Osteoblast (primary cell): ENCODE data around the gene TTLL12. TPM values are rescaled to one million over a fixed set of nuclear protein-coding genes. Genes with fewer than 3 reads are reported as not detected.

Source experiments
- DNase-seq: peaks from one replicate; pipeline ENCODE4 v3.0.0; 2011; ENCODE audit warnings: low spot score, mixed read lengths; ENCODE audit not compliant: insufficient read length; ENCODE audit errors: missing footprints
- H2AFZ ChIP-seq: 2 replicates; pipeline ENCODE4 v1.6.0; 2011; ENCODE audit warnings: mild to moderate bottlenecking, low read length
- H3K27ac ChIP-seq: 2 replicates; pipeline ENCODE4 v1.5.1; 2011; ENCODE audit warnings: mild to moderate bottlenecking, low read depth, low read length, moderate library complexity
- H3K27me3 ChIP-seq: 2 replicates; pipeline ENCODE4 v1.6.0; 2012; ENCODE audit warnings: mild to moderate bottlenecking, control low read depth, inconsistent platforms, low read length, moderate library complexity; ENCODE audit not compliant: insufficient read depth
- H3K36me3 ChIP-seq: 2 replicates; pipeline ENCODE4 v1.5.1; 2011; ENCODE audit warnings: mild to moderate bottlenecking, low read length, control low read depth, moderate library complexity; ENCODE audit not compliant: insufficient read depth
- H3K4me1 ChIP-seq: 2 replicates; pipeline ENCODE4 v1.5.1; 2011; ENCODE audit warnings: mild to moderate bottlenecking, low read length, control low read depth, moderate library complexity; ENCODE audit not compliant: insufficient read depth
- H3K4me2 ChIP-seq: 2 replicates; pipeline ENCODE4 v1.6.0; 2011; ENCODE audit warnings: mild to moderate bottlenecking, low read length; ENCODE audit not compliant: insufficient read depth
- H3K4me3 ChIP-seq: fragments of 200-600 bp; sonication (generic); 3 replicates; pipeline ENCODE4 v1.5.1; 2012; ENCODE audit warnings: mild to moderate bottlenecking, low read length, inconsistent platforms; ENCODE audit not compliant: insufficient read depth
- H3K79me2 ChIP-seq: 2 replicates; pipeline ENCODE4 v1.6.0; 2012; ENCODE audit warnings: mild to moderate bottlenecking, low read length, control low read depth, inconsistent platforms; ENCODE audit not compliant: insufficient read depth
- H3K9me3 ChIP-seq: 2 replicates; pipeline ENCODE4 v1.5.1; 2011; ENCODE audit warnings: low read depth, low read length, control low read depth
- H4K20me1 ChIP-seq: 2 replicates; pipeline ENCODE4 v1.6.0; 2012; ENCODE audit warnings: mild to moderate bottlenecking, low read length, control low read depth; ENCODE audit not compliant: insufficient read depth
- total RNA-seq: library from RNA; depleted of rRNA; stranded (reverse); fragments of >200 nt; gene quantifications from 2 replicates; pipeline ENCODE4 v1.2.3, GENCODE V29; 2012
- TF ChIP-seq, protein P1 (sequence below): IDR thresholded peaks from 2 replicates; pipeline ENCODE4 v1.5.1; 2011; ENCODE audit warnings: mild to moderate bottlenecking, low read depth, low read length, moderate library complexity; ENCODE audit errors: extremely low read depth

TTLL12 gene
- total RNA-seq, 1 donor = 29.0 TPM

DNA sequence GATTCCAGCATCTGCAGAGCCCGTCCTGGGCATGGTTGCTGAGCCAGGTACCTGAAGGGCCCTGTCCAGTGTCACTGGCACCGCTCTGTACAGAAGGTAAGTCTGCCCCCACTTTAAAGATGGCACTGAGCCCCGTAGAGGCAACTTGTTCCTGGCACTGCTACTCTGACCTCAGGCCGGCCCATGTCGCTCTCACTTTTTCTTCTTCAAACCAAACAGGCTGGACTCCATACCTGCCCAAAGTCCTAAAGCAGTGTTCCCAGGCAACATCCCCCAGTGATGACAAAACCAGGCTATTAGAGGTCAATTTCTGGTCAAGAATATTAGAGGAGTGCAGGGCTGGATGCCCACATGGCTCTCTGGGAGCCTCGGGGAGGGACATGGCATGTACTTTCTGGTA lies 46.6 kb upstream of the TTLL12 start:
- Histone ChIP-seq H3K4me3 (no peak overlapping the region), H3K79me2 (no peaks in the 10 kb centered on the region), H4K20me1 (no peaks in the 10 kb centered on the region), H3K27me3 (peaks cover 6% of the 10 kb centered on the region), H2AFZ (no peak overlapping the region), H3K27ac (no peak overlapping the region), H3K4me2 (no peak overlapping the region), H3K36me3 (no peaks in the 10 kb centered on the region), H3K4me1 (no peaks in the 10 kb centered on the region), H3K9me3 (no peaks in the 10 kb centered on the region)
- DNase-seq = no peak
- TF ChIP-seq, protein P1, sequence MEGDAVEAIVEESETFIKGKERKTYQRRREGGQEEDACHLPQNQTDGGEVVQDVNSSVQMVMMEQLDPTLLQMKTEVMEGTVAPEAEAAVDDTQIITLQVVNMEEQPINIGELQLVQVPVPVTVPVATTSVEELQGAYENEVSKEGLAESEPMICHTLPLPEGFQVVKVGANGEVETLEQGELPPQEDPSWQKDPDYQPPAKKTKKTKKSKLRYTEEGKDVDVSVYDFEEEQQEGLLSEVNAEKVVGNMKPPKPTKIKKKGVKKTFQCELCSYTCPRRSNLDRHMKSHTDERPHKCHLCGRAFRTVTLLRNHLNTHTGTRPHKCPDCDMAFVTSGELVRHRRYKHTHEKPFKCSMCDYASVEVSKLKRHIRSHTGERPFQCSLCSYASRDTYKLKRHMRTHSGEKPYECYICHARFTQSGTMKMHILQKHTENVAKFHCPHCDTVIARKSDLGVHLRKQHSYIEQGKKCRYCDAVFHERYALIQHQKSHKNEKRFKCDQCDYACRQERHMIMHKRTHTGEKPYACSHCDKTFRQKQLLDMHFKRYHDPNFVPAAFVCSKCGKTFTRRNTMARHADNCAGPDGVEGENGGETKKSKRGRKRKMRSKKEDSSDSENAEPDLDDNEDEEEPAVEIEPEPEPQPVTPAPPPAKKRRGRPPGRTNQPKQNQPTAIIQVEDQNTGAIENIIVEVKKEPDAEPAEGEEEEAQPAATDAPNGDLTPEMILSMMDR = no peak

DNA sequence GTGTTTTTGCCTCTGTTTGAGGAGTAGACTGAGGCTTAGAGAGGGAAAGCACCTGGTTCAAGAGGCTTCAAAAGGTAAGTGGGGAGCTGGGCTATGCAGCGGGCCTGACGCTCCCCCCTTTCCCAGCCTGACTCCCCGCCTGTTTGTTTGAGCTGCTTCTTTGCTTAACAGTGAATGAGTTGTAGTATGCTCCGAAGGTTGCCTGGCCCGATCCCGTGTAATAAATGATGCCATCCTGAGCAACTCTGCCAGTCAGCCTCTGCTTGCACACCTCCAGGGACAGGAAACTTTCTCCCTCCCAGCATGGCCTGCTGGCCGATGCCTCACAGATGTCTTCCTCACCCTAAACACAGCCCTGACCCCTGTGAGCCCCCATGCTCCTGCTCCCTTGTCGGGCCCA lies 45.5 kb upstream of the TTLL12 start:
- Histone ChIP-seq H3K9me3 (no peaks in the 10 kb centered on the region), H3K27ac (no peak overlapping the region), H4K20me1 (no peaks in the 10 kb centered on the region), H3K4me2 (no peak overlapping the region), H3K36me3 (no peaks in the 10 kb centered on the region), H3K27me3 (peaks cover 6% of the 10 kb centered on the region), H2AFZ (no peak overlapping the region), H3K79me2 (no peaks in the 10 kb centered on the region), H3K4me1 (no peaks in the 10 kb centered on the region), H3K4me3 (no peak overlapping the region)
- TF ChIP-seq, protein P1 = no peak
- no peak for DNase-seq

DNA sequence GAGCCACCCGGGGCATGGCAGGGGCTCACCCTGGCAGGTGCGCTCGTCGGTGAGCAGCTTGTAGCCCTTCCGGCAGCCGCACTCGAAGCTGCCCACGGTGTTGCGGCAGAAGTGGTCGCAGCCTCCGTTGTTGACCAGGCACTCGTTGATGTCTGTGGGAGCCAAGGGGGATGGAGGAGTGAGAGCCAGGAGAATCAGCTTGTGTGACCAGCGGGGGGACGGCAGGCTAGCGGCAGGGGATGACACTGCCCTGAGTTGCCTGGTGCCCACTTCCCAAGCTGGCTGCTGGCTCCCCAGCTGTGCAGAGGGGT lies 44.7 kb upstream of the TTLL12 start:
- no peaks in the 10 kb centered on the region for H3K9me3 ChIP-seq
- H3K27ac ChIP-seq = no peak overlapping the region
- peaks cover 6% of the 10 kb centered on the region for H3K27me3 ChIP-seq
- no peaks in the 10 kb centered on the region for H4K20me1 ChIP-seq
- H2AFZ ChIP-seq = no peak overlapping the region
- no peak overlapping the region for H3K4me3 ChIP-seq
- peak; percentile 89 for DNase-seq
- H3K79me2 ChIP-seq = no peaks in the 10 kb centered on the region
- no peak overlapping the region for H3K4me2 ChIP-seq
- no peaks in the 10 kb centered on the region for H3K36me3 ChIP-seq
- TF ChIP-seq, protein P1 = no peak
- H3K4me1 ChIP-seq = no peaks in the 10 kb centered on the region

DNA sequence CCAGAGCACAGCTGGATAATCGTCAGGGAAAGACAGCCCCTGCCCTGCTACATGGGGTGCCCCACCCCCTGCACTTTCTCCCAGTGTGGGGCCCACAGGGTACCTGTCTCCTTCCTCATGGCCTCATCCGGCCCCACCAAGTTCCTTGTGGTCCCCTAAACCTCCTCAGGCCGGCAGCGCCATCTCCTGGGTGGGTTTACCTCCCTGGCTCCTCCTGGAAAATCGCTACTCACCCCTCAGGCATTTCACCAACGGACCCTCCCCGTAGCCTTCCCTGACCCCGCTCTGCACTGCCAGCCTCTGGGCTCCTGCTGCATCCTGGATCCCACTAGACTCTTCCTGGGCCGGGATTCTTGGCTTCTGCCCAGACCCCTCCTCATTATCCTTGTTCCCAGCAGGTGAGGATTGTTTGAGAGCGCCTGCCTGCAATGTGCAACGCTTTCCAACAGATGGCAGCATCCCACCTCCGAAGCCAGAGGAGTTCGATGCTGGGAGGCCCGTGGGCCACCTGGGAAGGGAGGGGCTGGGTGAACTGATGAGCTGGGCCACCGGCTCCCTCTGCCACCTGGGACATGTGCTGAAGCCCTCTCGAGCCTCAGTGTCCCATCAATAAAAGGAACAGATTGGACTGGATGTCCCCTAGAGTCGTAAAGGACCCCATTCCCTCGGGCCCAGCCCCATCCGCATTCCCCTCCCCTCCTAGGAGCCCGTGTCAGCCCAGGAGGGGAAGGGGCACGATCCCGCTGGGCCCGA lies 44.2 kb upstream of the TTLL12 start:
- H2AFZ ChIP-seq = no peak overlapping the region
- no peak overlapping the region for H3K4me2 ChIP-seq
- no peaks in the 10 kb centered on the region for H3K4me1 ChIP-seq
- H3K36me3 ChIP-seq = no peaks in the 10 kb centered on the region
- H3K79me2 ChIP-seq = no peaks in the 10 kb centered on the region
- no peak overlapping the region for H3K27ac ChIP-seq
- no peaks in the 10 kb centered on the region for H3K9me3 ChIP-seq
- TF ChIP-seq, protein P1 = peak; percentile 79
- peak; percentile 95 for DNase-seq
- no peaks in the 10 kb centered on the region for H4K20me1 ChIP-seq
- no peak overlapping the region for H3K4me3 ChIP-seq
- H3K27me3 ChIP-seq = peaks cover 6% of the 10 kb centered on the region
